Neural cell (in vitro differentiated cells): Measurements from ENCODE around the gene CXCL1.

Experiments used
- CTCF ChIP-seq: fragments of 450-650 bp; IDR thresholded peaks from 2 replicates; pipeline ENCODE4 v1.5.1; 2014; ENCODE audit warnings: antibody characterized with exemption, mild to moderate bottlenecking, moderate library complexity; ENCODE audit not compliant: poor library complexity, severe bottlenecking
- EZH2 ChIP-seq: fragments of 200-600, 300-800 bp; shearing (Covaris generic), sonication (generic); IDR thresholded peaks from 2 replicates; pipeline ENCODE4 v1.6.1; 2014; ENCODE audit warnings: antibody characterized with exemption, low read length, borderline replicate concordance, mild to moderate bottlenecking; ENCODE audit not compliant: insufficient read depth, poor library complexity, severe bottlenecking
- POLR2AphosphoS5 ChIP-seq: IDR thresholded peaks from 2 replicates; pipeline ENCODE4 v1.6.1; 2012
- RAD21 ChIP-seq: fragments of 450-650 bp; conservative IDR thresholded peaks from 2 replicates; pipeline ENCODE4 v1.6.1; 2014; ENCODE audit warnings: antibody characterized with exemption, mild to moderate bottlenecking, moderate library complexity
- REST ChIP-seq: IDR thresholded peaks from 2 replicates; pipeline ENCODE4 v1.6.1; 2012; ENCODE audit warnings: borderline replicate concordance
- SMC3 ChIP-seq: fragments of 450-650 bp; conservative IDR thresholded peaks from 2 replicates; pipeline ENCODE4 v1.6.1; 2014; ENCODE audit warnings: antibody characterized with exemption, mild to moderate bottlenecking, moderate library complexity; ENCODE audit not compliant: poor library complexity
- TAF1 ChIP-seq: IDR thresholded peaks from 2 replicates; pipeline ENCODE4 v1.6.1; 2012; ENCODE audit warnings: low read depth

GRCh38 chr4:73831569-73831968, 37.6 kb upstream of the CXCL1 start:
- no peak for TF ChIP-seq REST
- TF ChIP-seq CTCF: no peak
- no peak for TF ChIP-seq POLR2AphosphoS5
- TF ChIP-seq SMC3: no peak
- TF ChIP-seq EZH2: no peak
- TF ChIP-seq RAD21: no peak
- TF ChIP-seq TAF1: no peak
